Left kidney (tissue), 2 donors: ENCODE data around the gene NUDT14. TPM values are rescaled to one million over a fixed set of nuclear protein-coding genes. Genes with fewer than 3 reads are reported as not detected.

Experiments
- DNase-seq: peaks from one replicate; pipeline ENCODE4 v3.0.0-alpha.2; 2013
- polyA plus RNA-seq: library from polyadenylated mRNA; unstranded; fragments of 120-200 nt; gene quantifications from one replicate; pipeline ENCODE4 v1.2.1, GENCODE V29; 2013; ENCODE audit not compliant: insufficient read length

Gene NUDT14
- polyA plus RNA-seq, 1 donor, result 24.3 TPM

DNA sequence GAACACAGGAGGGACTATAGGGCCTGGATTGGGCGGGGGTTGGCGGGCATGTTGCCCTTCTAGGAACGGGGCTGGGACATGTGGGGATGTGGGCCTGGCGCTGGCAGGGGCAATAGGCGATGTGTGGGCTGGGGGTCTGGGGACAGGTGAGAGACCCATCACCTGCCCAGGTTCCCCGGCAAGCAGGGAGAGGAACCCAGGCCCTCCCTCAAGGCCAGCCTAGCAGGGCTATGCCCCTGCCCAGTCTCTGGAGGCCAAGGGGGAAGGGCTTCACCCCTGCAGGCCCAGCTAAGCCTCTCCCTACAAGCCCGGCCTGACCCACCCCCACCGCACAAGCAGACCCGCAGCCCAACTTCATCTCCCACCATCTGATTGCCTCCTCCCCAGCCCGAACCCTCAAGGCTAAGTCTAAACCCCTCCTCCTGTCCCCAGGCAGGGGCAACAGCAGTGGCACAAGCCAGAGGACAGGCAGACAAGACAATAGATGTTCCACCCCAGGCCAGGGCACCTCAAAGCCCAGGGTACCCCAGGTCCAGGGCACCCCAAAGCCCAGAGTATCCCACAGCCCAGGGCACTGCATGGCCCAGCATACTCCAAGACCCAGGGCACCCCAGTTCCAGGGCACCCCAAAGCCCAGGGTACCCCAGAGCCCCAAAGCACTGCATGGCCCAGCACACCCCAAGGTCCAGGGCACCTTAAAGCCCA lies 19.0 kb downstream of the NUDT14 start:
- DNase-seq, result no peak

DNA sequence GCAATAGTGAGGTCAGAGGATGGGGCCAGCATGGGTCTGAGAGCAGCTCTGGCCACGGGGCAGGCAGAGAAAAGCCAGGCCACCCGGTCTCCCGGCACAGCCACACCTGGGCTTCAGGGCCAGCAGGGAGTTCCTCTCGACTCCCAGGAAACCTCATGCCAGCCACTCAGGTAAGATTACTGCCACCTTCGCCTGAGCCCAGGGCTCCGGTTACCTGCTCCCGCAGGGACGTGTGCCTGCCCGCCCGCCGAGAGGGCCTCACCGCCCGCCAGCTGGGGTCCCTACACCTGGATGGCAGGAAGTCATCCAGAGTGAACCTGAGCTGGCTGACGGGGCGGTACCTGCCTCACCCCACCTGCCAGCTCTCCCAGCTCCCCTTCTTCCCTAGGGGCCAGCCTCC lies 19.8 kb downstream of the NUDT14 start:
- no peak for DNase-seq

DNA sequence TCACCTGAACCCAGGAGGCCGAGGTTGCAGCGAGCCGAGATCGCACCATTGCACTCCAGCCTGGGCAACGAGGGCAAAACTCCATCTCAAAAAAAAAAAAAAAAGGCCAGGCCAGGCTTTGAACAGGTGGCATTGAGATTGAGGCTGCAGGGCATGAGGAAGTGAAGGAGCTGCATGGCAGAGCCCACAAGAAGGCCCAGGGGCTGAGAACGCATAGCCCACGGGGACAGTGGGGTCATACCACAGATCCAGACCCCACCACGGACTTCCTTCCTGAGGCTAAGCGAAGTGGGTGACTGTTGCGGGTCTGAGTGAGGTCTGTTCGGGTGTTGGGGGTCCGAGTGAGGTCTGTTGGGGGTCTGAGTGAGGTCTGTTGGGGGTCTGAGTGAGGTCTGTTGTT lies 20.3 kb downstream of the NUDT14 start:
- DNase-seq, result no peak

DNA sequence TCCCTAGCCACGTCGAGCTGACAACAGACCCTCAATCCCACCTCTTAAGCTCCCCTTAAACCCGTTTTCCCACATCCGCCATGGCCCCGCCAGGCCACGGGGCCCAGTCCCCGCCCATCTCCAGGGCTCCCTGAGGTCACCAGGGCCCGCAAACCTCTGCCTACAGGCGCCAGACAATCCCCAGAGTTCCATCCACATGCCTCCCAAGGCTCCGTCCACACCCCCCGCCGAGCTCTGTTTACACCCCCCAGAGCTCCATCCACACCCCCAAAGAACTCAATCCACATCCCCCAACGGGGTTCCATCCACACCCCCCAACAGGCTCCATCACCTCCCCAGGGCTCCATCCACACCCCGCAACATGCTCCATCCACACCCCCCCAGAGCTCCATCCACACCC lies 21.8 kb downstream of the NUDT14 start:
- DNase-seq, result no peak

DNA sequence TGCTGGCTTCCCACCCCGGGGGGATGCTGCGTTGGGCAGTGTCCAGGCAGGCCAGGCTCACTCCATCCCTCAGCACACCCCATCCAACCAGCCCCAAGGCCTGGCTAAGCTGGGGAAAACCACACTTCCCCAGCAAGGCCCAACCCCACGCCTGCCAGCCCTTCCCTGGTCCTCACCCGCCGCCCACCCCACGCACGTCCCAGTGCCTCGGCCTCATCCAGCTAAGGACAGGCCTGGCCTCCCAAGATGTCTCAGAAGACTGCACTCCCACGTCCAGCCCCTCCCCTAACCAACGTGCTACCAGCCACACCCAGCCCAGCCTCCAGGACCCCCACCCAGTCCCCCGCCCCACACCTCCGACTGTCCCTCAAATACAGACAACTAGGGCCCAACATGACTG lies 22.3 kb downstream of the NUDT14 start:
- DNase-seq, result no peak

DNA sequence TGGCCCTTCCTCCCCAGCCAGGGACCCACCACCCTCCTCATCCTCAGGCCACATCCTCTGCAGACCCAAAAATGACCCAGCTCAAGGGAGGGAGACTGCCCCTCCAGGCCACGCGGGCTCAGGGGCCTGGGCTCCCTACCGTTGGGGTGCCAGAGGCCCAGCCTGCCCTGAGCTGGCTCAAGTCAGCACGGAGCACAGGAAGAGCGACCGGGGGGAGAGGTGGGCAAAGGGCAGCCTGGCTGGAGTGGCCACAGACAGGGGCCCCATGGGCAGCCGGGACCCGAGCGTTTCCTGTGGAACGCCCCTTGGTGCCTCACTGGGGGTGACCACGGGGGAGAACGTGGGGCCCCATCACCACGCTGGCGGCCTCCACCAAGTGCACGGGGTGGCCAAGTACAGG lies 23.2 kb downstream of the NUDT14 start:
- no peak for DNase-seq

DNA sequence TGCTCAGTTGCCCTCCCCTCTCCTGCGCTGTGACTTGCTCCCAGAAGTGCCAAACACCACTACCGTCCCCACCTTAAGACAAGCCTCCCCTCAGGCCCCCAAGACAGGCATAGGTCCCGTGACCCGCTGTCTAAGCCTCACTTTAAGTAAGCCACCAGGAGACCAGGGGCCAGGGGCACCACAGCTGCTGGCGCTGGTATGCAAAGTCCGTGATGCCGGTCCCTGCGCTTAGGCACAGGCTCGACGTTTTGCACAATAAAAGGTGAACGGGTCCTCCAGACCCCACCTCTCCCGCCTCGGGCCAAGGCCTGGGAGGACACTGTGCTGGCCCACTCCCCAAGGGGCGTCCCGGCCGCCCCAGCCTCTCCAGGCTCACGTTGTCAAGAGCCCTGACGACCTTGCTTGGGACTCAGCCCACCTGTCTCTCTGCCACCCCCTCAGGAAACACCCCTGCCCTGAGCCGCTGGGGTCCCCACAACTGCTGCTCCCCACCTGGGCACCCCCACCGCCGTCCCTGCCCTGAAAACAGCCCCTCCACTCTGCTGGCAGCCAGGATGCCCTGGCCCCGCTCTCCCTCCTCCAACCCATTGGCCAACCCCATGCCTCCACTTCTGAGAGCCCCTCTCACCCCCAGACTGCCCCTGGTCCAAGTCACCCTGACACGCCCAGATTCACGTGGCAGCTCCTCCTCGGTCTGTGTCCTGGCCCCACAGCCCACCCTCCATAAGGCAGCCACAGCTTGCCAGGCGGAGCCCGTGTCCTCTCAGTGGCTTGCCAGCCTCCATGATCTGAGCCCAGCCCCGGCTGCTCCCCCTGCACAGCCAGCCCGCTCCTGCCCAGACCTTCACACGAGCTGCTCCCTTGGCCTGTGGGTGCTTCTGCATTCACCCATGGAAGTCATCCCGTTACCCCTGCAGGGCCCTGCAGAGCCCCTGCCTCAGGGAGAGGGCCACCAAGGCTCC lies 24.4 kb downstream of the NUDT14 start:
- DNase-seq, result no peak

DNA sequence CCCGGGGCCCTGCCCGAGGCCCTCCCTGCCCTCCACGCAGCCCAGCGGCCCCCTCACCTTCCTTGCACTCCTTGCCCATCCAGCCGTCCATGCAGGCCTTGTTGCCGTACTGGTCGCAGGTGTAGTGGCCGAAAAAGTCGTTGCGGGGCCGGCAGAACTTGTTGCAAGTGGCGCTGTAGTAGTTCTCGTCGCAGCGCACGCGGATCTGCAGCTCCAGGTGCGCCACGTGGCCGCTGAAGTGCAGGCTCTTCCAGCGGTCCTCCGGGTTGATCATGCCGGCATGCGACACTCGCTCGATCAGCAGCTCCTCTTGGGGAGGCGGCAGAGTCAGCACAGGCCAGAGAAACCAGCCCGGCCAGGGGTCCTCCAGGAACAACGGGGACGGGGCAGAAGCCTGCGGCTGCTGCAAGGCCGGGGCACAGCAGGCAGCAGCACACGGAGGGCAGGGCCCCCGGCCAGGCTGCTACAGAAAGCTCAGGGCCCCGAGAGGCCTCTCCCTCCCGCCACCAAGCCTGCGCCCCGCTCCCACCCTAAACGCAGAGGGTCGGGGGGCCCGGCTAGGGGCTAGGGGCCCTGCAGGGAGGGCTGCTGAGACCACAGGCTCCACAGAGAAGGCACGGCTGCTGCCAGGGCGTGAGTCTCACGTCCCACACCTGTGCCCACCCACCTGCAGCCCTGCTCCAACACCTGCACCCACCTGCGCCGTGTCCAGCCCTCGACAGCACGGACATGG lies 25.3 kb downstream of the NUDT14 start:
- DNase-seq, result no peak

DNA sequence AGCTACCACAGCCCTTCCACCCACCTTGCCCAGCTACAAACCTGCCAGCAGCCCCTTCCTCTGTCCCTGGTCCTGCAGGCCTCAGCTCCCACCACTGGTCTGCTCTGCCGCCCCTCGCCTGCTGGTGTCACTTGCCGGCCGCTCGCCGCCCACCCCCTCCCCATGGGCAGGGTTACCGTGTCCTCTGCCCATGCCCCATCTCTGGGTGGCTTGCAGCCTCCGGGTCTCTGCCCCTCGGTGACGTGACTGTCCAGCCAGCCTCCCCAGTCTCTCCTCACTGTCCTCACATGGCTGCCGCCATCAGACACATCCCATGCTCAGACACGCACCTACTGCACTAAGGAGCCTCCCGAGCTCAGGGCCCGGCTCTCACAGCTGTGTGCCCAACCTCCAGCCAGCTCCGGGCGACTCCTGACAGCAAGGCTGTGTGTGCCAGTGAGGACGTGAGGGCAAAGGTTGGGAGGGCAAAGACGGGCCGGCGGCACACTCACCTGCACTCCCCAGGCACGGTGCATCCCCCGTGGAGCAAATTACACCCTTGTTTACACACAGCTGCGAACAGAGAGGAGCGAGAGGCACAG lies 26.0 kb downstream of the NUDT14 start:
- no peak for DNase-seq

DNA sequence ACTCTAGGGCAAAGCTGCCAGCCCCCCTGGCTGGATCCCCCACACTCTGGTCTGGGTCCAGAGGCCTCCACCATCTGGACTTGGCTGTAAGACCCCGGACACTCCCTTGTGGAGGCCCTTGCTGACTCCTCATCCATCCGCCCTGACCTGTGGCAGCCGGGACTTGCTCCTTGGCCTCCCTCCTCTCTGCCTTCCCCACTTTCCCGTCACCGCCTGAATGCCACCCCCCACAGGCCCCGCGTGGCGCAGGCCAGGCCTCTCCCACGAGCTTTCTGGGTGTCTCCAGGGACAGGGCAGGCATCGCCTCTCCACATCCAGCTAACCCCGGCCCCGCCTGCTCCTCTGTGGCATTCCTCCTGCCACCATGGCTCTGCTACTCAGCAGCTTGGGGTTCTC lies 26.6 kb downstream of the NUDT14 start:
- no peak for DNase-seq

DNA sequence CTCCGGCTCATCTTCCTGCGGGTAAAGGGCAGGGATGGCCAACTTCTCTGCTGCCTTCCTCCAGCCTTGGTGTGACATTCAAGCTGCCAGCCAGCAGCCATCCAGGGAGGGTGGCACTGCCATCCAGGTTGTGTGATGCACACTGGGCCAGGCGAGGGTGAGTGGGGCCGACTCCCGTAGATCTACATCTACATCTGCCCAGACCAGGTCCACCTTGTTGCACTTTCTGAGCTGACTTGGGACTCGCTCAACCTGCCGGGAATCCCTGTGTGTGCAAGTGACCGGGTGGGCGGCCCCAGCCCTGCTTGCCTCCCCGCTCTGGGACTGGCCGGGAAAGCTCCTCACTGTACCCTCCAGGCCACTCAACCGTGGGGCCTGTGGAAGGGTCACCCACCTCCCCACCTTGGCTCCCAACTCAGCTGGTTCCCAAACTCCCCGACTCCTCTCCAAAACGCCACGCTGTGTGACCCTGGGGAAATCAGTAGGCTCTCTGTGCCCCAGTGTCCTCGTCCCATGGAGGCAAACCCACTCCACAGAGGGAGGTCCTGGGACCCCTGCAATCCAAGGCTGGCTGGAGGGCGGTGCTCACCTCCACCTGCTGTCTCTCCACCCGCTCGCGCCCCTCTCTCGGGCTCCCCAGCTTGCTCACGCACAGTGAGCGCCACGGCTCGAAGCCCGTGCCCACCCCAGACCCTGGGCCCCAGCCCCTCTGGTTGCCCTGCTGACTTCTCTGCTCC lies 27.2 kb downstream of the NUDT14 start:
- no peak for DNase-seq

DNA sequence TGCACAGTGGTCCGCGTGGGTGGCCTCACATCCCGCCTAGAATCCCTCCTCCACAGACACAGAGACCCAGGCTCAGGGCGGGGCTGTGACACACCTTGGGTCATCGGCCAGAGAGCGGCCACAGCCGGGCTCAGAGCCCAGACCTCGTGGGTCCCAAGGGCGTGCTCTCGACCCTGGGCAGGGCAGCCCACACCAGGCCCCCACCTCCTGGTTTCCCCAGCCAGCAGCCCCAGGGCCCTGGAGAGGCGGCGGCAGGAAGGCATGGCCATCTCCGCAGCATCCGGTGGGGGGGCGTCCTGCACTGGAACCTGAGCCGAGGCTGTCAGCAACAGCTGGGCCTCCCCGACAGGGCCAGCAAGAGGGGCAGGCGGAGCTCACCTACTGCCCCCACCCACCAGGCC lies 27.8 kb downstream of the NUDT14 start:
- DNase-seq, result no peak

DNA sequence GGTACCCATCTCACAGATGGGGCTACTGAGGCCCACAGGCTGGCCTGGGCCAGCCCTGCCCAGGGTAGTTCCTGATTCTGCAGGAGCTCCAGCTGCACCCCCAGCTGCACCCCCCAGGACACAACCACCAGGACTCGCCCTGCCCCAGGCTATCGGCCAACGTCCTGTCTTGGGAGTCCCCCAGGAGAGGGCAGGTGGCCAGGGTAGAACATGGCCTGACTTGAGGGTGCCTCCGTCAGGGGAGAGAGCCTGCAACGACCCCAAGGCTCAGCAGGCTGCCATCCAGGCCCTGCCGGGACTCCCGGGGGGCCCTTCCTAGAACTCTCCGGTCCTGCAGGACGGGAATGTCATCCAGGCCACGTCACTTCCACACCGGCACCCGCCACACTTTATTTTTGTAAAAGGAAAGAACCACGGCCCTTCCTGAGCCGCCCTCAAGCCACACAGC lies 28.3 kb downstream of the NUDT14 start:
- no peak for DNase-seq

DNA sequence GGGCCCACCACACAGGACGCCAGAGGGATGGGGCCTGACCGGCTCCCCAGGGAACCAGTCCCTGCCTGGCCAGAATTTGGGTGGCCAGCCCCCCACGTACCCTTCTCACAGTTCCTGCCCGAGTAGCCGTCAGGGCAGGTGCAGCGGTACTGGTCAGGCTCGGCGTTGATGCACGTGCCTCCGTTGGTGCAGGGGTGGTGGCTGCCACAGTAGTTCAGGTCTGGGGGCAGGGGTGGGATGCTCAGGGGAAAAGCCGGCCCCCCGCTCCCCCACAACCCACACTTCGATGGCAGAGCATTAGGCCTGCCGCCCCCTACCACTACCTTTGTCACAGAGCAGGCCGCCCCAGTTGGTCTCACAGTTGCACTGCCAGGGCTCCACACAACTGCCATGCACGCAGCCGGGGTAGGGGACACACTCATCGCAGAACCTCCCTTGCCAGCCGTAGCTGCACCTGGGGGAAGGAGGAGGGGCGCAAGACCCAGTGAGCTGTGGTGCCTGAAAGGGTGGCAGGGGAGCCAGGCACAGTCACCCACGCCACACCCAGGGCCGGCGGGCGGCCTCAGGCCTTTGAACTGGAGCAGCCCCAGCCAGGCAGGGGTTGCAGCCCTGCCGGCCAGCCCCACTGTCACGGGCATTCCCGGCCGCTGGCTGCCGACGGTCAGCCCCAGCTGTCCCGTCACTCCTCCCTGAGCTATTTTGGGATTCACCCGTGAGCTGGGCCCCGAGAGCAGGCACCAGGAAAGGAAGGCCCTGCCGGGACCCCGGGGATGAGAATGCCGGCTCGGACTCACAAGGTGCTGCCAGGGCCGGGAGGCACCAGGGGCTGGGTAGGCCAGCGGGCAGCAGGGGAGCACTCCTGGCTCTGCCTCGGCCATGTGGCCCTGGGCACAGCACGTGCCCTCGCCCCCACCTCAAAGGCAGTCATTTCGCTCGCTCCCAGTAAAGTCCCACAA lies 29.0 kb downstream of the NUDT14 start:
- DNase-seq, result no peak

DNA sequence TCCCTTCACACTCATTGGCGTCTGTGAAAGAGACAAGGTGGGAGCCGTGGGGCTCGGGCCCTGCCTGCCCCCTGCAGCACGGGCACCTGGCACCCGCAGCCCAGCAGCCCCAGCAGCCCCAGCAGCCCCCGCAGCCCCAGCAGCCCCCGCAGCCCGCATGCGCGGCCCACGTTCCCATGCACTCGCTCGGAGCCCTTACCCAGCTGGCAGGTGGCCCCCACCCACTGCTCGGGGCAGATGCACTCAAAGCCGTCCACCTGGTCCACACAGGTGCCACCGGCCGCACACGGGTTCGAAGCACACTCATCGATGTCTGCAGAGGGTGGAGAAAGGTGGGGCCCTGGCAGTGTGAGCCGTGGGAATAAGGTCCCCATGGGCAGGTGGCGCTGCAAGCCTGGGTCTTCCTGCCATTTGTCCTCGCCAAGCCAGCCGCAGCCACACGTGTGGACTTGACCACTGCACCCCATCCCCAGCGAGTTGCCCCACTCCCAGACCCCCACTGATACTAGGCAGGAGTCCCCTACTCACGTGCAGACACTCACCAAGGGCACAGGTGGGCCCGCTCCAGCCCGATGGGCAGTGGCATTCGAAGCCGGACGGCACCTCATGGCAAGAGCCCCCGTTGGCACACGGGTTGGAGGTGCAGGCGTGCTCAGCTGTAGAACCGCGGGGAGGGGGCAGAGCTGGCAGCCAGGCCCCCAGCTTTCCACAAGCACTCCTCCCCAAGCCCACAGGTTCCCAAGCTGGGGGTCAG lies 29.9 kb downstream of the NUDT14 start:
- DNase-seq, result no peak

DNA sequence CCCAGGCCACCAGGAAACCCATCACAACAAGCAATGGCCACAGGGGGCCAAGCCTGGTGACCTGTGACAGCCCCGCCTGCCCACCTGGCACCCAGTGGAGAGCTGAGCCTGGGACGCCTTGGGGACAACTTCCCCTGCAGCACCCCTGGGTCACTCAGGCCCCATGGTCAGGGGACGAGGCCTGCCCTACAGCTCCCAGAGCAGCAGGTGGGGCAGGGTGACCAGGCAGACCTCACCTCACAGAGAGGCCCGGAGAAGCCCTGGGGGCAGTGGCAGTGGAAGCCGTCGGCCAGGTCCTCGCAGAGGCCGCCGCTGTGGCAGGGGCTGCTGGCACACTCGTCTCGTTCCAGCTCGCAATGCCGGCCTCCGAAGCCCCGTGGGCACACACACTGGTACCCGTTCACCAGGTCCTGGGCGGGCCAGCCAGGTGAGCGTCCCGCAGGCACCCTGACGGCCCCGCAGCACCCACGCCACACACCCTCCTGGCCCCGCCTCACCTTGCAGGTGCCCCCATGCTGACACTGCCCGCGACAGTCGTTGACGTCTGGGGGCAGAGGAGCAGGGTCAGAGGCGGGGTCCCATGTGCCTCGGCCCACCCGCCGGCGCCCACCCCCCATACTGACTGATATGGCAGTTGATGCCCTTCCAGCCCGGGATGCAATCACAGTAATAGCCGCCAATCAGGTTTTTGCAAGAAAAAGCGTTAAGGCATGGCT lies 30.6 kb downstream of the NUDT14 start:
- DNase-seq, result no peak

DNA sequence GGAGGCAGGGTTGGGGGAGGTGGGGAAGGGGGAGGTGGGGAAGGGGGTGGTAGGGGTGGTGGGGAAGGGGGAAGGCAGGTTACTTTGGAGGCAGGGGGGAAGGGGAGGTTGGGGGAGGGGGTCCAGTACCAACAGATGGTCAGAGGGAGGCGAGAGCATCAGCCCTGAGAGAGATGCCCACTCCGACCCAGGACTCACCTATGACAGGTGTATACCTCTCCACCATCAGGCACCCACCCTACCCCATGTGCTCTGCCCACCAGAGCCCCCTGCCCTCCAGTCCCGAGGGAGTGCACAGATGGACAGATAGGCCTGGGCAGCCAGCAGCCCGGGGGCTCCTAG lies 31.1 kb downstream of the NUDT14 start:
- no peak for DNase-seq

DNA sequence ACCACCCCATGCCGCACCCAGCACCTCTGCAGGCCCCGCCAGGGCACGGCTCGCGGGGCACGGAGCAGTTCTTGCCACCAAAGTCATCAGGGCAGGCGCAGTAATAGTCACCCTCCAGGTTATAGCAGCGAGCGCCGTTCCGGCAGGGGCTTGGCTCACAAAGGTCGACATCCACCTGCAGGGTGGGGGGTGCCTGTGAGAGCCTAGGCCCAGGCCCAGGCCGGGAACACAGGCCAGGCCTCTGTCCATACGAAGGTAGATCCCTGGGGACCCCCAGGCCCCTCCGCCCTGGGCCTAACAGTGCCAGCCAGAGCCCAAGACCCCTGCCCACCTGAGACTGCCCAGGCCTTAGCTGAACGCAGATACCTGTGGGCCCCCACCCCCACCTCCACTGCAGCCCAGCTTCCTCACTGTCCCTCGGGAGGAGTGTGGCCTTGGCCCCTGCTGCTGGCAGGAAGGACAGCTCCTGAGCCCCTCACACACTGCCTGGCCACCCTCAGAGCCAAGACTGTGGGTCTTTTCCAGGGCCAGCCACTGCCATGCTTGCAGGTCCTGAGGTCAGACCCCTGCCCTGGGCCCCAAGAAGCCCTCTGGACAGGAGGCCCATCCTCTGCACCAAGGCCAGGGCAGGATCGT lies 31.8 kb downstream of the NUDT14 start:
- DNase-seq, result no peak
